Measurements from ENCODE around the gene HAGHL.

DNA sequence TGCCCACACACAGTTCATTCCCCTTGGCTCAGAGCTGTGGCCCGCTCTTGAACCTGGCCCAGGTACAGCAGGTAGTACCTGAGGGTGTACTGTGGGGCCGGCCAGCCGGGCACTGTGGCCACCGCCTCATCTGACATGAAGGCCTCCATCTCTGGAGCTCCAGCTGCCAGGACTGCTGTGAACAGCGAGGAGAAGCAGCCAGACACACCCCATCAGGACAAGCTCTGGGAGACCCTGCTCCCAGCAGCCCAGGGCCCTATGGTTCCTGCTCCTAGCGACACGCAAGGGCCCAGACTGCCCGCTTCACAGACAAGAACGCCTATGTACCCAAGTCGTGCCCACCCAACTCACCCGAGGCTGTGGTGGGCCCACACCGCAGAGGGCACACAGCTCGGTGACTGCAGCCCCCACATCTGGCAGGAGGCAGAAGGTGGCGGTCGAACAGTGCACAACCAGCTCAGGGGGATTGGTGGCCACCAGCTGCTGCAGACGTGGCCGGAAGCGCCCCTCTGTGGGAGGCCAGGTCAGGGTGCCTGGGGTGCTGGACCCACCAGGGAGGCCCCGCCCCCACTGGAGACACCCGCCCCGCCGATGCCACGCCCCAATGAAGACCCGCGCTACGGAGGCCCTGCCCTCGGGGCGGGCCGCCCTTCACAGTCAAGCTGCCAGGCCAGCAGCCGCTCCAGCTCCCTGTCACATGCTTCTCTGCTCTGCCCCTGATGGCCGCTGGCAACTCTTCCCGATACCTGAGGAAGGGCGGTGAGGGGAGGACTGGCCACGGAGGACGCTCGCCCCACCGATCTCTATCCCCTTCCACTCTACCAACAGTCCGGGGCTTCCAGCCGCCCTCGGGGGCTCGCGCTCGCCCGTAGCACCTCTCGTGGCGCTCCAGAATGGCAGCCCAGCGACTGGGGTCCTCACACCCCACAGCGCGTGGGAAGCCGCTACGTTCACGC, 47.8 kb upstream of the HAGHL start:
- peak; percentile 41; the same call in 1 of the 2 replicates for TF ChIP-seq POLR2AphosphoS5 (IDR thresholded peaks at IDR 0.05; ENCODE audit: low read depth, low read length)
- TF ChIP-seq, protein P1, sequence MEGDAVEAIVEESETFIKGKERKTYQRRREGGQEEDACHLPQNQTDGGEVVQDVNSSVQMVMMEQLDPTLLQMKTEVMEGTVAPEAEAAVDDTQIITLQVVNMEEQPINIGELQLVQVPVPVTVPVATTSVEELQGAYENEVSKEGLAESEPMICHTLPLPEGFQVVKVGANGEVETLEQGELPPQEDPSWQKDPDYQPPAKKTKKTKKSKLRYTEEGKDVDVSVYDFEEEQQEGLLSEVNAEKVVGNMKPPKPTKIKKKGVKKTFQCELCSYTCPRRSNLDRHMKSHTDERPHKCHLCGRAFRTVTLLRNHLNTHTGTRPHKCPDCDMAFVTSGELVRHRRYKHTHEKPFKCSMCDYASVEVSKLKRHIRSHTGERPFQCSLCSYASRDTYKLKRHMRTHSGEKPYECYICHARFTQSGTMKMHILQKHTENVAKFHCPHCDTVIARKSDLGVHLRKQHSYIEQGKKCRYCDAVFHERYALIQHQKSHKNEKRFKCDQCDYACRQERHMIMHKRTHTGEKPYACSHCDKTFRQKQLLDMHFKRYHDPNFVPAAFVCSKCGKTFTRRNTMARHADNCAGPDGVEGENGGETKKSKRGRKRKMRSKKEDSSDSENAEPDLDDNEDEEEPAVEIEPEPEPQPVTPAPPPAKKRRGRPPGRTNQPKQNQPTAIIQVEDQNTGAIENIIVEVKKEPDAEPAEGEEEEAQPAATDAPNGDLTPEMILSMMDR (IDR thresholded peaks at IDR 0.05 in 2 of 3, conservative IDR thresholded peaks at IDR 0.05 in 1 of 3; ENCODE audit: borderline replicate concordance in 1 of 3, insufficient read depth in 1 of 3, low read depth in 2 of 3, low read length in 2 of 3), result no peak
